ENCODE results near the gene ZDHHC11B.

DNA sequence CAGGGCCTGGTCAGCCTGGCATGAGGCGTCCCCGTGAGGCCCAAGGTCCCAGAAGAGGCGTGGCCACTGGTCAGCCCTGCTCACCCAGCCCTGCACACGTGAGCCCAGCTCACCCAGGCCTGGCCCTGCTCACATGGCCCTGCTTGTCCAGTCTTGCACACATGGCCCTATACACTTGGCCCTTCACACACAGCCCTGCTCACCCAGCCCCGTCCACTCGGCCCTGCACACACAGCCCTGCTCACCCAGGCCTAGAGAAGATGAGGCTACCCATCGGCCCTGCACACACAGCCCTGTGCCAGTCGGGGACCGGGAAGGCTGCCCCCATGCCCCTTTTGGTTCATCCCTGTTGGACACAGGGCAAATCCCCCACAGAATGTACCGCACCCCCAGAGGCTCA lies 28.4 kb downstream of the ZDHHC11B start:
- TF ChIP-seq CTCF (IDR thresholded peaks at IDR 0.05) (no peak), POLR2A (IDR thresholded peaks at IDR 0.05) (no peak), EP300 (IDR thresholded peaks at IDR 0.05) (no peak)

Measured in tibial nerve (tissue), 4 donors.